ENCODE data around the gene ALG14.
"Not testable (repeated sequence)": the region's sequence is repeated elsewhere in the genome, so short reads cannot be mapped to it uniquely, and the experiment has no call there.

The ALG14 gene

DNA sequence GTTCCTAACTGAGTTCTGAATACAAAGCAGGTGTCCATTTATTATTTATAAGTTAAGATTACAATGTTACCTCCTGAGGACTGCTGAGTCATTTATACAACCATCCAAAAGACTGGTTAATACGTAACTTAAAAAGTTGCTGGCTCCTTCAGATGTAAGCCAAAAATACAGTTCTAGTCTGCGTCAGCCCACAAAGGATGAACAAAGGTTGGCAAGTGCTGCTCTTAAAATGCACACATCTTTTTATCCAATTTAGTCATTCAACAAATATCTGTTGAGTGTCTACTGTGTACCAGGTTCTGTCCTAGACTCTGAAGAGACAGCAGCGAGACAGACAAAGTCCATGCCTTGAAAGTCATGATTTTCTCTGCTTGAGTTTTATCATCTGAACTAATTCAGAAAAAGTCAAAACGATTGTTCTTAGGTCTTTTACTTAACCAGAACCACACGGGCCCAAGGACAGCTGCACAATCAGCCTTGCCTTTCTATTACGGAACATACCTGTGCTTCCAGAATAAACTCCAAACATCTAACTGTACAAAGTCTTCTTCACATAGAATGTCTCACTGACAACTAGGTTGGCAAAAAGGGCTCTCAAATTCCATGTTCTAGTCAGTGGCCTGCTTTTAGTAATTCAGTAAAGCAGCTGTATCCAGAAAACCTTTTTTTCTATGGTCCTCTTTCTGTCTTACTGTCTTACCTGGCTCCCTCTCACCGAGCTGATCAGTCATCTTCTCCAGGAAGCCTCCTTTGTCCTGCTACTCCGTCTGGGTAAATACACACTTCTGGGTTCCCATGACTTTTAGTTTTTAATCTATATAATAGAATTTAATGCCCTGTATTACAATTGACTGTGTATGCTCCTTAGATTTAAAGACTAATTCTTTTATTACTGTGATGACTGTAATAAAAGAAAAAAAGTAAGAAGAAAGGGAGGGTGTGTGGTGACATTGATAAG, 130.3 kb downstream of the ALG14 start:
- no peaks in the 10 kb centered on the region for H3K27me3 ChIP-seq (ENCODE audit: insufficient read depth, low read length)
- H3F3A ChIP-seq (ENCODE audit: insufficient read depth, low read length) = no peaks in the 10 kb centered on the region
- H4K20me1 ChIP-seq (ENCODE audit: insufficient read depth, low read length) = no peaks in the 10 kb centered on the region
- H3K27ac ChIP-seq (ENCODE audit: low read depth, low read length, poor library complexity, severe bottlenecking) = no peak overlapping the region
- no peak overlapping the region for H3K4me3 ChIP-seq (ENCODE audit: low read depth, low read length, poor library complexity, severe bottlenecking)
- no peak overlapping the region for H3K4me2 ChIP-seq (ENCODE audit: low read length)
- no peaks in the 10 kb centered on the region for H3K9me2 ChIP-seq (ENCODE audit: low read depth, low read length)
- no peaks in the 10 kb centered on the region for H3K9me3 ChIP-seq (ENCODE audit: low read length)
- H3K9ac ChIP-seq (ENCODE audit: low read length) = no peak overlapping the region
- H2AFZ ChIP-seq (ENCODE audit: low read length) = no peak overlapping the region
- no peaks in the 10 kb centered on the region for H3K36me3 ChIP-seq (ENCODE audit: insufficient read depth, low read length)
- TF ChIP-seq, protein P1, sequence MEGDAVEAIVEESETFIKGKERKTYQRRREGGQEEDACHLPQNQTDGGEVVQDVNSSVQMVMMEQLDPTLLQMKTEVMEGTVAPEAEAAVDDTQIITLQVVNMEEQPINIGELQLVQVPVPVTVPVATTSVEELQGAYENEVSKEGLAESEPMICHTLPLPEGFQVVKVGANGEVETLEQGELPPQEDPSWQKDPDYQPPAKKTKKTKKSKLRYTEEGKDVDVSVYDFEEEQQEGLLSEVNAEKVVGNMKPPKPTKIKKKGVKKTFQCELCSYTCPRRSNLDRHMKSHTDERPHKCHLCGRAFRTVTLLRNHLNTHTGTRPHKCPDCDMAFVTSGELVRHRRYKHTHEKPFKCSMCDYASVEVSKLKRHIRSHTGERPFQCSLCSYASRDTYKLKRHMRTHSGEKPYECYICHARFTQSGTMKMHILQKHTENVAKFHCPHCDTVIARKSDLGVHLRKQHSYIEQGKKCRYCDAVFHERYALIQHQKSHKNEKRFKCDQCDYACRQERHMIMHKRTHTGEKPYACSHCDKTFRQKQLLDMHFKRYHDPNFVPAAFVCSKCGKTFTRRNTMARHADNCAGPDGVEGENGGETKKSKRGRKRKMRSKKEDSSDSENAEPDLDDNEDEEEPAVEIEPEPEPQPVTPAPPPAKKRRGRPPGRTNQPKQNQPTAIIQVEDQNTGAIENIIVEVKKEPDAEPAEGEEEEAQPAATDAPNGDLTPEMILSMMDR (IDR thresholded peaks at IDR 0.05; ENCODE audit: low read length) = no peak
- TF ChIP-seq EZH2 (IDR thresholded peaks at IDR 0.05; ENCODE audit: borderline replicate concordance, low read length) = no peak
- H3K4me1 ChIP-seq (ENCODE audit: insufficient read depth, low read length, severe bottlenecking) = no peaks in the 10 kb centered on the region
- no peaks in the 10 kb centered on the region for H3K79me2 ChIP-seq (ENCODE audit: insufficient read depth, low read length)

DNA sequence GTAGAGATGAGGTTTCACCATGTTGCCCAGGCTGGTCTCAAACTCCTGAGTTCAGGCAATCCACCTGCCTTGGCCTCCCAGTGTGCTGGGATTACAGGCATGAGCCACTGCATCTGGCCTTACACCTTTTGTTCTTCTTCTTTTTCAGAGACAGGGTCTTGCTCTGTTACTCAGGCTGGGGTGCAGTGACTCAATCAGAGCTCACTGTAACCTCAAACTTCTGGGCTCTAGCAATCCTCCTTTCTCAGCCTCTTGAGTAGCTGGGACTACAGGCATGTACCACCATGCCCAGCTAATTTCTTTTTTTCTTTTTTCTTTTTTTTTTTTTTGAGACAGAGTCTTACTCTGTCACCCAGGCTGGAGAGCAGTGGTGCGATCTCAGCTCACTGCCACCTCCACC, 131.3 kb downstream of the ALG14 start:
- H3K27me3 ChIP-seq (ENCODE audit: insufficient read depth, low read length); H3K79me2 ChIP-seq (ENCODE audit: insufficient read depth, low read length); H4K20me1 ChIP-seq (ENCODE audit: insufficient read depth, low read length); H3K36me3 ChIP-seq (ENCODE audit: insufficient read depth, low read length); H3K27ac ChIP-seq (ENCODE audit: low read depth, low read length, poor library complexity, severe bottlenecking); H3K4me2 ChIP-seq (ENCODE audit: low read length); H3K4me3 ChIP-seq (ENCODE audit: low read depth, low read length, poor library complexity, severe bottlenecking); H2AFZ ChIP-seq (ENCODE audit: low read length); H3K9ac ChIP-seq (ENCODE audit: low read length); H3K4me1 ChIP-seq (ENCODE audit: insufficient read depth, low read length, severe bottlenecking); H3K9me3 ChIP-seq (ENCODE audit: low read length); H3K9me2 ChIP-seq (ENCODE audit: low read depth, low read length); H3F3A ChIP-seq (ENCODE audit: insufficient read depth, low read length): not testable (repeated sequence)

DNA sequence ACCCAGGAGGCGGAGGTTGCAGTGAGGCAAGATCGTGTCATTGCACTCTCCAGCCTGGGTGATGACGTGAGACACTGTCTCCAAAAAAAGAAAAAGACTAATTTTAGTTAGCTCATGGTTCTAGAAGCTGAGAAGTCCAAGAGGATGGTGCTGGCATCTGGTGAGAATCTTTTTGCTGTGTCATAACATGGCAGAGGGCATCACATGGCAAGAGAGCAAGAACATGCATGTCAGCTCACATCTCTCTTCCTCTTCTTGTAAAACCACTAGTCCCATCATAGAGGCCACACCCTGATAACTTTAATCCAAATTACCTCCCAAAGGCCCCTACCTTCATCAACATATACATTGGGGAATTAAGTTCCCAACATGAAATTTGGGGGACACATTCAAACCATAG, 132.0 kb downstream of the ALG14 start:
- Histone ChIP-seq H3K9me3 (ENCODE audit: low read length) (no peaks in the 10 kb centered on the region), H4K20me1 (ENCODE audit: insufficient read depth, low read length) (no peaks in the 10 kb centered on the region), H2AFZ (ENCODE audit: low read length) (no peak overlapping the region), H3K36me3 (ENCODE audit: insufficient read depth, low read length) (no peaks in the 10 kb centered on the region), H3F3A (ENCODE audit: insufficient read depth, low read length) (no peaks in the 10 kb centered on the region), H3K4me1 (ENCODE audit: insufficient read depth, low read length, severe bottlenecking) (no peaks in the 10 kb centered on the region), H3K9me2 (ENCODE audit: low read depth, low read length) (no peaks in the 10 kb centered on the region), H3K27ac (ENCODE audit: low read depth, low read length, poor library complexity, severe bottlenecking) (no peak overlapping the region), H3K79me2 (ENCODE audit: insufficient read depth, low read length) (no peaks in the 10 kb centered on the region), H3K4me3 (ENCODE audit: low read depth, low read length, poor library complexity, severe bottlenecking) (no peak overlapping the region), H3K9ac (ENCODE audit: low read length) (no peak overlapping the region), H3K4me2 (ENCODE audit: low read length) (no peak overlapping the region), H3K27me3 (ENCODE audit: insufficient read depth, low read length) (no peaks in the 10 kb centered on the region)
- TF ChIP-seq EZH2 (IDR thresholded peaks at IDR 0.05; ENCODE audit: borderline replicate concordance, low read length) = no peak
- TF ChIP-seq, protein P1 (IDR thresholded peaks at IDR 0.05; ENCODE audit: low read length) = no peak

DNA sequence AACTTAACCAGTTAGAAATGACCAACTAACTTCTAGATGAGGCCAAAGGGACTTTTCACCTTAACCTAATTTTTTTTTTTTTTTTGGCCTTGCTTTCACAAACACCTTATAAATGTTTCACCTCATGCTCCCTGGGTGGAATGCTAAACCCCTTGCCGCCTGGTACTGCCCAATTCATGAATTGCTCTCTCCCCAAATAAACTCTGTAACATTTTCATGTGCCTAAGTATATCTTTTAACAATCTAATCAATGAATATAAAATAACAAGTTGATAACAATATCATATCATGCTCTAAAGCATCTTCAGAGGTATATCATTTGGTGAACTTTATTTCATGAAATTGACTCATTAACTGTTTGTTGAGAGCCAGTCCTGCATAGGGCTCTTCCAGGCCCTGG, 134.9 kb downstream of the ALG14 start:
- TF ChIP-seq EZH2 (IDR thresholded peaks at IDR 0.05; ENCODE audit: borderline replicate concordance, low read length) = no peak
- TF ChIP-seq, protein P1 (IDR thresholded peaks at IDR 0.05; ENCODE audit: low read length) = no peak
- no peaks in the 10 kb centered on the region for H3K36me3 ChIP-seq (ENCODE audit: insufficient read depth, low read length)
- H3K9me3 ChIP-seq (ENCODE audit: low read length) = no peaks in the 10 kb centered on the region
- no peaks in the 10 kb centered on the region for H3F3A ChIP-seq (ENCODE audit: insufficient read depth, low read length)
- H3K27ac ChIP-seq (ENCODE audit: low read depth, low read length, poor library complexity, severe bottlenecking) = no peak overlapping the region
- H3K79me2 ChIP-seq (ENCODE audit: insufficient read depth, low read length) = no peaks in the 10 kb centered on the region
- H3K4me3 ChIP-seq (ENCODE audit: low read depth, low read length, poor library complexity, severe bottlenecking) = no peak overlapping the region
- H3K4me2 ChIP-seq (ENCODE audit: low read length) = no peak overlapping the region
- H3K9me2 ChIP-seq (ENCODE audit: low read depth, low read length) = no peaks in the 10 kb centered on the region
- no peak overlapping the region for H2AFZ ChIP-seq (ENCODE audit: low read length)
- no peaks in the 10 kb centered on the region for H3K27me3 ChIP-seq (ENCODE audit: insufficient read depth, low read length)
- H3K9ac ChIP-seq (ENCODE audit: low read length) = no peak overlapping the region
- H4K20me1 ChIP-seq (ENCODE audit: insufficient read depth, low read length) = no peaks in the 10 kb centered on the region
- no peaks in the 10 kb centered on the region for H3K4me1 ChIP-seq (ENCODE audit: insufficient read depth, low read length, severe bottlenecking)

Data from OCI-LY1 (cell line).